PC-3 (cell line): ENCODE data around the gene DGAT2.

Experiments
- EZH2 ChIP-seq: fragments of 300-600 bp; sonication (generic); IDR thresholded peaks from one replicate; pipeline ENCODE4 v1.6.1; 2017; ENCODE audit warnings: antibody characterized with exemption, mild to moderate bottlenecking, low read length; ENCODE audit not compliant: unreplicated experiment
- TF ChIP-seq, protein P1 (sequence below): fragments of 300-600 bp; sonication (generic); conservative IDR thresholded peaks from 2 replicates; pipeline ENCODE4 v1.5.1; 2017; ENCODE audit warnings: antibody characterized with exemption, low read depth, mild to moderate bottlenecking, low read length

DNA sequence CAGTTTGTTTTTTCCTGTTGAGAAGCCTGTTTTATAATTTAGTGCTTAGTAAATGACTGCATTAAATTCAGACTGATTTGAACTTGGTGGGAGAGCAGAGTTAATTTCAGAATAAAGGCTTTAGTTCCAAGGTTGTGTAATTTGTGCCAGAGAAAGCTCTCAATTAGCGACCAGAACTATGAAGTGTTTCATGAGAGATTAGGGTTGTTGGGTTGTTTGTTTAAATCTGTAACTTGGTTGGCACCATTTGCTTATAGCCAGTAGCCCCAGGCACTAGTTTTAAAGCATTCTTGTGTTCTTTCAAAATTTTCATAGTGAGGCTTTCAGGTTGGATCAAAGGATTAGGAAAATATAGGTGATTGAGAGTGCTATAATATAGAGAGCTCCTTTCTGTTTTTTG lies 71.9 kb downstream of the DGAT2 start:
- no peak for TF ChIP-seq EZH2
- TF ChIP-seq, protein P1, sequence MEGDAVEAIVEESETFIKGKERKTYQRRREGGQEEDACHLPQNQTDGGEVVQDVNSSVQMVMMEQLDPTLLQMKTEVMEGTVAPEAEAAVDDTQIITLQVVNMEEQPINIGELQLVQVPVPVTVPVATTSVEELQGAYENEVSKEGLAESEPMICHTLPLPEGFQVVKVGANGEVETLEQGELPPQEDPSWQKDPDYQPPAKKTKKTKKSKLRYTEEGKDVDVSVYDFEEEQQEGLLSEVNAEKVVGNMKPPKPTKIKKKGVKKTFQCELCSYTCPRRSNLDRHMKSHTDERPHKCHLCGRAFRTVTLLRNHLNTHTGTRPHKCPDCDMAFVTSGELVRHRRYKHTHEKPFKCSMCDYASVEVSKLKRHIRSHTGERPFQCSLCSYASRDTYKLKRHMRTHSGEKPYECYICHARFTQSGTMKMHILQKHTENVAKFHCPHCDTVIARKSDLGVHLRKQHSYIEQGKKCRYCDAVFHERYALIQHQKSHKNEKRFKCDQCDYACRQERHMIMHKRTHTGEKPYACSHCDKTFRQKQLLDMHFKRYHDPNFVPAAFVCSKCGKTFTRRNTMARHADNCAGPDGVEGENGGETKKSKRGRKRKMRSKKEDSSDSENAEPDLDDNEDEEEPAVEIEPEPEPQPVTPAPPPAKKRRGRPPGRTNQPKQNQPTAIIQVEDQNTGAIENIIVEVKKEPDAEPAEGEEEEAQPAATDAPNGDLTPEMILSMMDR: no peak
